Astrocyte (in vitro differentiated cells and primary cell): Measurements from ENCODE around the gene FBXO44.

Experiments used
- CTCF ChIP-seq: IDR thresholded peaks from 2 replicates; pipeline ENCODE4 v1.5.1; 2011; ENCODE audit warnings: low read depth, mild to moderate bottlenecking, inconsistent platforms, low read length, moderate library complexity; ENCODE audit not compliant: insufficient read depth
- EZH2 ChIP-seq: IDR thresholded peaks from 2 replicates; pipeline ENCODE4 v1.6.1; 2012; ENCODE audit warnings: mild to moderate bottlenecking, low read length, inconsistent platforms; ENCODE audit not compliant: insufficient read depth

GRCh38 chr1:11693917-11694316 lies 39.2 kb downstream of the FBXO44 start:
- TF ChIP-seq EZH2 (no peak), CTCF (no peak)
